GM18508 (cell line): ENCODE data around the gene ABI2.
"Not testable (repeated sequence)": the region's sequence is repeated elsewhere in the genome, so short reads cannot be mapped to it uniquely, and the experiment has no call there.

Experiments
- ATAC-seq: cut with Tn5 transposase; IDR thresholded peaks from one replicate; pipeline ENCODE4 v1.9.1; 2021; ENCODE audit warnings: moderate number of reproducible peaks; ENCODE audit not compliant: insufficient read depth, unreplicated experiment

The ABI2 gene

DNA sequence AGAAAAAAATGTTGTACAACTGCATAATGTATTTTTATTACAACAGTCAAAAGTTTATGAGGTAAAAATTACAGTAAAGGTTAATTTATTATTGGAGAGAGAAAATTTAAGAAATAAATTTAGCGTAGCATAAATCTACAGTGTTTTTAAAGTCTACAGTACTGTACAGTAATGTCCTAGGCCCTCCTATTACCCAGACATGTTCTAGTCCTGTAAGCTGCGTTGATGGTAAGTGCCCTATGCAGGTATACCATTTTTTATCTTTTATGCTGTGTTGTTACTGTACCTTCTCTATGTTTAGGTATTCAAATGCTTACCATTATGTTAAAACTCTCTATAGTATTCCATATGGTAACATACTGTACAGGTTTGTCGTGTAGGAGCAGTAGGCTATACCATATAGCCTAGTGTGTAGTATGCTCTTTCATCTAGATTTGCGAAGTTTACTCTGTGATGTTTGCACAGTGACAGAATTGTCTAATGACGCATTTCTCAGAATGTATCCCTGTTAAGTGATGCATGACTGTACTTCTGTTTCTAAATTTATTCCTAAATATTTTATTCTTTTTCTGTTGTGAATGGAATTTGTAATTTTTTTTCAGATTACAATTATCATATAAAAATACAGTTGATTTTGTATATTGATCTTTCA is 24.5 kb downstream of the ABI2 start:
- no peak for ATAC-seq

DNA sequence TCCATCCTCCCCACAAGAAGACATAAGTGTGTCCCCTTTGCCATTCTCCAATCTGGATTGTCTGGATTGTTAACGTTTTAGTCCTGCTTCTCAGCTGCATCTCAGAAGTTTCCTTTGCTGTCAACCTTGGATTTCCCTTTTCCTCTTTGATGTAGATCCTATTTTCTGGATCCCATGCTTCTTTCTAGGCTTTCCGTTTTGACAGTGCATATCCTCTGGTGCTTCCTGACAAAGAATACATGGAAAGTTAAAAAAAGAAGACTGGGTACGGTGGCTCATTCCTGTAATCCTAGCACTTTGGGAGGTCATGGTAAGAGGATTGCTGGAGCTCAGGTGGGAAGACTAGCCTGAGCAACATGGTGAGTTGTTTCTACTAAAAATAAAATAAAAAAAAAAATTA is 26.8 kb downstream of the ABI2 start:
- no peak for ATAC-seq

DNA sequence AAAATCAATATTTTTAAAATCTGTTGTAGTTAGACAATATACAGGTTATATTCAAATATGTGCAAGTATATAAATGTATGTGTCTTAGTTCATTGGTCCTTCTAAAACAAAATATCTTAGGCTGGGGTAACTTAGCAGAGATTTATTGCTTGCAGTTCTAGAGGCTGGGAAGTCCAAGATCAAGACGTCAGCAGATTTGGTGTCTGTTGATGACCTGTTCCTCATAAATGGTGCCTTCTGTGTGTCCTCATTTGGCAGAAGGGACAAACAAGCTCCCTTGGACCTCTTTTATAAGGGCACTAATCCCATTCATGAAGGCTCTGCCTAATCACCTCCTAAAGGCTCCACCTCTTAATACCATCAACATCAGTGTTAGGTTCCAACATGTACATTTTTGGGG is 31.3 kb downstream of the ABI2 start:
- ATAC-seq = no peak

DNA sequence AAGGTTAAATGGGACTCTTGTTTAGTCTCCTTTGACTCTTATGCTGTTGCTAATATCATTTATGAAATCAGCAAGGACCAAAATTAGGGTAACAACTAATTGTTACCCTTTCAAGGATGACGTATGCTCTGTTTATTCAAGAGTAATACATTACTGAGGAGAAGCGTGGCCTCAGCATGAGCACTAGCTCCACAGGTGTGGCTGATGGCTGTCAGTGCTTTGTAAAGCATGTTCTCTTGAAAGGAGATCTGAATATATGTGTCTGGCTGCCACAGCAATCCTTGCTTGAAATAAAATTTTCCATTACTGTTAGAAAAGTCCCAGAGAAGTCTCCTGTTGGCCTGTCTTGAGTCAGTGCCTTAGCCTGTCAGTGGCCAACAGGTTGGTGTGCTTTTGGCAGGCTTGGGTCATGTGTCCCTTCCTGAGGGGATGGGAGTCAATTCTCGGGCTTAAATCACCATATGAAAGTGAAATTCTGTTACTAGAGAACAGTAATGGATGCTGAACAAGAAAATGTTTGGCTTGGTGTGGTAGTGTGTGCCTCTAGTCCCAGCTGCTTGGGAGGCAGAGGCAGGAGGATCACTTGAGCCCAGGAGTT is 32.7 kb downstream of the ABI2 start:
- no peak for ATAC-seq

DNA sequence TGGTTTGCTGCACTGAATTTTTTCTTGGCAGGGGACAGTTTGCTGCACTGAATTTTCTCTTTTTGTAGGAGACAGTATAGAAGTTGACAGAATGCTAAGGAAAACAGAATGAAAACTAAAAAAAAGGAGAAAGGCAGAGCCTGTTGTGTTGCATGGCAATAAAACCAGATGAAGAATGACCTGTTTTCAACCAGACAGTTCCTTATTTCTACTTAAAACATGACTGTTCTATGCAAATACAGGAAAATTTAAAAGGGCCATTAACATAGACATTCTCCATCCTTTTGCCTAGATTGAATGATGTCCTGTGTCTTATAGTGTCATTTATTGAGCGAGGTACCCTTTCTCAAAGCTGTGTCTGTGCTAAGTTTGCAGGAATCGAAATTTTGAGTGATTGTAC is 33.3 kb downstream of the ABI2 start:
- ATAC-seq = no peak

DNA sequence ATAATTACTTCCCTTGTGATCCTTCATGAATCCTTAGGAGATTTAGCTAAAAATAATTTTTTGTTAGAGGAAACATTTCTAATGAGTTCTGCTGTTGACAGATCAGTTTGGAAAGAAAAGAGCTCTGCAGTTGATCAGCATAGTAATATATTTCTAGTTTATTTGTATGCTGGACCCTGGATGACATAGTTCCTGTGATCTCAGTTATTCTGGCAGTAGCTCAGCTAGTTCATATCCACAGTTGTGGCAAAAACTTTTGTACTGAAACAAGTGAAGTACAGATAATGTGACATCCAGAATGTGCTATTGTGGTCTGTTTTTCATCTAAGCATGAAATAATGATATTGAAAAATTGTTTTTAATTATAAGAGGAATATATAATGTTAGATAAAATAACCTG is 33.7 kb downstream of the ABI2 start:
- ATAC-seq = no peak

DNA sequence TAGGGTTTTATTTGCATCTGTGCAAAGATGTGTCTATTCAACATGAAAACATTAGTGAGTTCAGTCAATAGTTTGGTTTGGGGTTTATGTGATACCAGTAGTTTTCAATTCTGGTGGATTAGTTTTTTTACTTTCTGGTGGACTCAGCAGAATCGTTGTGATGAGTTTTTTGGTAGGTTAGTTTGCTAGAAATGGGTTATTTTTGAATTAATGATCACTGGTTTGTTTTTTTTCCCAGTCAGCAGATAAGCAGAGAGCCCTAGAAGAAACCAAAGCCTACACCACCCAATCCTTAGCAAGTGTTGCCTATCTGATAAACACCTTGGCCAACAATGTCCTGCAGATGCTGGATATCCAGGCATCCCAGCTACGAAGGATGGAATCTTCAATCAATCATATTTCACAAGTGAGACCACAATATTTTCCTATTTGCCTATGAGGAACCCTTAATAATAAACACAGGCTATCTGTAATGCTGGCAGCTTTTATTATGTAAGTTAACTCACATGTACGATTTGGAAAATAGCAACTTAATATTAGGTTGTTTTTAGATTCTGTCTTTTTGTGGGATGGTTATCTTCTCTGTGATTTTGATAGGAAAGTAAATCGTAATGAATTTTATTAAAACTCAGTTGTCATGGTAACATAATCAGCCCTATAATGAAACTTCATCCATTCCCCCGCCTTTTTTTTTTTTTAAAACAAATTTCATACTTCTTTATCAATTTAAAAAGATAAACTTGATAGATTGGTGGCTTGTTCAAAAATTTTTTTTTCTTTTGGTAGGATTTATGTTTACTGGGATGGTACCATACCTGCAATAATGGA is 38.7 kb downstream of the ABI2 start:
- no peak for ATAC-seq

DNA sequence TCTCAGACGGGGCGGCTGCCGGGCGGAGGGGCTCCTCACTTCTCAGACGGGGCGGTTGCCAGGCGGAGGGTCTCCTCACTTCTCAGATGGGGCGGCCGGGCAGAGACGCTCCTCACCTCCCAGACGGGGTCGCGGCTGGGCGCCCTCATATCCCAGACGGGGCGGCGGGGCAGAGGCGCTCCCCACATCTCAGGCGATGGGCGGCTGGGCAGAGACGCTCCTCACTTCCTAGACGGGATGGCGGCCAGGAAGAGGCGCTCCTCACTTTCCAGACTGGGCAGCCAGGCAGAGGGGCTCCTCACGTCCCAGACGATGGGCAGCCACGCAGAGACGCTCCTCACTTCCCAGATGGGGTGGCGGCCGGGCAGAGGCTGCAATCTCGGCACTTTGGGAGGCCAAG is 44.5 kb downstream of the ABI2 start:
- not testable (repeated sequence) for ATAC-seq

DNA sequence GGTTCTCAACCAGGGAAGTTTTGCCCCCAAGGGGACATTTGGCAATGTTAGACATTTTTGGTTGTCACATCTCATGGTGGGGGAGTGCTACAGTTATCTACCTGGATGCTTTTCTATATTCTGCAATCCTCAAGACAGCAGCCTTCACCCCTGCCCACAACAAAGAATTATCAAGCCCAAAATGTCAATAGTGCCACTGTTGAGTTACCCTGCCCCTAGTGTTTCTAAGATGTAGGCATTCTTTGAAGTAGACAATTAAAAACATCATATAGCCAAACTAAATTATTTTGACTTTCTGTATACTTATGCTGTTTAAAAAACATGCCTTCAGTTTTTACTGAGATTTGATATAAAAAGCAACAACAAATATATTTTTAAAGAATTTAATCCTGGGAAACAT is 48.0 kb downstream of the ABI2 start:
- ATAC-seq = no peak

DNA sequence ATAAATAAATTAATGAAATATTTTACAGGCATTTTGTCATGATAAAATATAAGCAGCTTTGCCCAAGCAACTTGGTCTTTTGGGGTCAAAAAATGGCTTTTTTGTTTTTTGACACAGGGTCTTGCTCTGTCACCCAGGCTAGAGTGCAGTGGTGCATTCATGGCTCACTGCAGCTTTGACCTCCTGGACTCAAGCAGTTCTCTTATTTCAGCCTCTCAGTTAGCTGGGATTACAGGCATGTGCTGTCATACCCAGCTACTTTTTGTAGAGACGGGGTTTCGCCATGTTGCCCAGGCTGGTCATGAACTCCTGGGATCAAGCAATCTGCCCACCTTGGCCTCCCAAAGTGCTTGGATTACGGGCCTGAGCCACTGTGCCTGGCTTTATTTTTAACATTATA is 51.0 kb downstream of the ABI2 start:
- ATAC-seq = no peak

DNA sequence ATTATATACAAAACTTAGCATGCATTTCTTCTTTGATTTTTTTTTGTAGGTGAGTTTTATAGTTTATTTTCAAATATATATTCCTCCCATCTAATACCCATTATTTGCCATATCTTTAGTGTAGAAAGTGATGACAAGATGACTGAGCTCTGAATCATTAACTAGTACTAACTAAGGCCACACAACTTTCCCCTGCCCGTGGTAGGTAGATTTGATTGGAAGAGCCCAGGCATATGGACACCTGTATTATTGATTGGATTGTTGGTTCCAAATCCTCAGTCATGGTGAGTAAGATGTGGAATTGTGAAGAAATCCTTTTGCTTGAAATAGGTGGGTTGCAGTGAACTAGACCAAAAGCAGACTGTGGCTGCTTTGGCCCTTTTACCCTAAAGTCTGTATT is 54.8 kb downstream of the ABI2 start:
- no peak for ATAC-seq

DNA sequence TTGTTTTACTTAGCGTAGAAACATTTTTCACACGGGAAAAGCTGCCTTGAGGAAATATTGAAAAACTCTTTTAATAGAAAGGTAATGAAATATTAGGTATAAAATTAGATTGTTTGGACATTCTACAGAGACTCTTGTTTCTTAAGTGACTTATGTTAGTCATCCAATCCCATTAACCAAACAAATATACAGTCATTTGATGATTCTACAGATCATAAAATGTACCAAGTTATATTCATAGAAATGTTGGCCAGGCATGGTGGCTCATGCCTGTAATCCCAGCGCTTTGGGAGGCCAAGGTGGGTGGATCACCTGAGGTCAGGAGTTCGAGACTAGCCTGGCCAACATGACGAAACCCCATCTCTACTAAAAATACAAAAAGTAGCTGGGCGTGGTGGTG is 60.0 kb downstream of the ABI2 start:
- not testable (repeated sequence) for ATAC-seq

DNA sequence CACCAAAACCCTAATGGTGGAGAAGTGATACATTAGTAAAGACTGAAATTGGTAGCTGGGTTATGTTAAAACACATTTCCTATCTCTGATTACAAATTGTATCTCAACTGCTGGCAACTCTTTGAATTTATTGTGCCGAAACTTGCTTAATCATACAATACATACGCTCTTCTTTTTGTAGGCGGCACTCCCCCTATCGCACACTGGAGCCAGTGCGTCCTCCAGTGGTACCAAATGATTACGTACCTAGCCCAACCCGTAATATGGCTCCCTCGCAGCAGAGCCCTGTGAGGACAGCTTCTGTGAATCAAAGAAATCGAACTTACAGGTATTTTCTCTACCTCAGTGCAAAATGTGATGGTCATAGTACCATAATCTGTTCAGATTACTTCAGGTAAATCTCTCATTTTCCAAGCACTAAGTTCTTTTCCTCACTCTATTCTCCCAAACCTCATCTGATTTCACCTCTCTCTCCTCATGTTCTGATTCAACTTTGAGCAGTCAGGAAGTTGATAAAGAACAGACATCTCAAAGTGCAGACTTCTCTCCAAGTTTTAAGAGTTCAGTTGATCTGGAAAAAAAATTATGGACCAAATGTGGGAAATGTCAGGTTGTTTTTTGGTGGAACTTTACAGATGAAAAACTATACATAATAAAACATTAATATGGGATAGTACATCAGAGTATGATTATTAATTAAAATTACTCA is 66.5 kb downstream of the ABI2 start:
- ATAC-seq = no peak

DNA sequence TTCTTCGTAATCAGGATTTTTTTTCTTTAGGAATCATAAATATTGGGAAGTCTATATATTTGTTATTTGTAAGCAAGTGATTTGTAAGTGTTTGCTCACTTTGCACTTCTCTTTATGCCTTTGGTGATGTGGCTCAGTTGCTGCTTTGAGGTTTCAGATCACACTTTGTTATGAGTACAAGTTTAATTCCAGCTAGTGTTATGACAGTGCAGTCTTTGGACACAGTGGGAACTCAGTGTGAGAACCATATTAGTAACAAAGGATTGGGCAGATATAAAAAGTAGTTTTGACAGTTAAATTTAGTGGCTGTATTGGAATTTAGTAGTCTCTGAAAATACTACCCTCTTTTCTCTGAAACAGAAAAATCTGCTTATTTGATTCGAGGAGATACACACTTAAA is 67.7 kb downstream of the ABI2 start:
- ATAC-seq = no peak

DNA sequence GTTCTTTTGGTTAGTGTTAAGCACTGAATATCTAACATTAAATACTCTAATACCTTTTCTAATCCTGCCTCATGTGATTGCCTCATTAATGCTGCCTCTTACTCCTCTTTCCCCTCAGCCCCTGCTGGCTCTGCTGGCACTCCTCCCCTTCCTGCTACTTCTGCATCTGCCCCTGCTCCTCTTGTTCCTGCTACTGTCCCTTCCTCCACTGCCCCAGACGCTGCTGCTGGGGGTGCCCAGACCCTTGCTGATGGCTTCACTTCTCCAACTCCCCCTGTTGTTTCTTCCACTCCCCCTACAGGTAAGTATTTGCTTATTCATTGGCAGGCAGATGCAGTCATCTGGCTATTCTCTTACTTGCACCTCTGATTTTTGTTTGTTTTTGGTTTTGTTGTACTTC is 68.5 kb downstream of the ABI2 start:
- no peak for ATAC-seq

DNA sequence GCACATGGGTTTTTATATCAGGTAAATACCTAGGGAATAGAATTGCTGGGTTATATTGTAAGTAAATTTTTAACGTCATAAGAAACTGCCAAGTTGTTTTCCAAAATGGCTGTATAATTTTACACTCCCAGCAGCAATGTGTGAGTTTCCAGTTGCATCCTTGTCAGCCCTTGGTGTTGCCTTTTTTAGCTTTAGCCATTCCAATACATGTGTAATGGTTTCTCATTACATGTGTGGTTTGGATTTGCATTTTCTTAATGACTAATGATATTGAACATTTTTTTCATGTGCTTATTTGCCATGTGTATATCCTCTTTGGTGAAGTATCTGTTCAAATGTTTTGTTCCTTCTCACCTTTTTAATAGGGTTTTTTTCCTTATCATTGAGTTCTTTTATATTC is 70.8 kb downstream of the ABI2 start:
- no peak for ATAC-seq

DNA sequence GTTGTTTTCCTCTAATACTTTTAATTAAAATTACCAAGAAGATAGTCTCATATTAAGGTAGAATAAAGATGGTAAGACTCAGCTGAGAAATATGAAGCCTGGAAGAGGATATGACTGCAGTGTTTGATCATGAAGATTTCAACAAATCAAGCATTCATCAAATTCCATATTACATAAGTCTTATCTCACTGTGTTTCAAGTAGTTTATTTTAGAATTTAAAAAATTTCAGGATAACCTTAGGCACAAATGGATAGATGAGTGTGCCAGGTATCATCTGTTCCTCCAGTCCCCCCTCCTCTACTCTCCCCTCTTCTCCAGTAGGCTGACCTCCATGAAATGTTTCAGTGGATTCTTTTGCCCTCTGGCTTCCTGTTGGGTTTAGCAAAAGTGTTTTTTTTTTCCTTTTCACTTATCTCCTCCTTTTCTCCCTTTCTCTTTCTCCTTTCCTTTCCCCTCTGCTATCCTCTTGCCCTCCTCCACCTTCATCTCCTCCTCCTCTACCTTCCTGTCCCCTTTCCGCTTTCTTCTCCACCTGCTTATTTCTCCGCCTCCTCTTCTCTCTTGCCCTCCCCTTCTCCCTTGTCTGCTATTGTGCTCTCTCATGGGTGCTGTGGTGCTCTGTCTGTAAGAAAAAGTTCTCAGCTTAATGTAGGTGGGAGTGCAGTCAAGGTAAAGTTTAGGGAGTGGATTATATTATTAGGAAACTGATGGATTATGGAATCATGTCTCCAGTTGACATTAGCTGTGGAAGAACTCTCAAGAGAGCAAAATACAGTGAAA is 72.8 kb downstream of the ABI2 start:
- ATAC-seq = no peak

DNA sequence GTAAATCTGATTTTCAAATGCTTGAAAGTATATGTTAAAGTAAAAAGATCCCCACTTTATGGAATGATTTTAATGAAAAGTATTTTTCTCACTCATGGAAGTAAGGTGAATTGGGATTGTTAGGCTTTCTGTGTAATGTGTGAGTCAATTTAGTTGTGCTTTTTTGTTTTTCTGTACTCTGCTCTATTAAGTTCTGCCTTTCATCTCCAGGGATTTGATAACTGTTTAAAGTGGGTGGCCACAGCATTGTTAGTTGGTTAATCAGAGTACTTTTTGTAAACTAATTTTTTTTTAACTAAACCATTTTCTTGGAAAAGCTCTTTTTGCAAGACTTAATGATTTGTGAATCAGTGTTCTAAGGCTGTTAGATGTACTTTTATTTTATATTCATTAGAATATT is 76.8 kb downstream of the ABI2 start:
- ATAC-seq = no peak

DNA sequence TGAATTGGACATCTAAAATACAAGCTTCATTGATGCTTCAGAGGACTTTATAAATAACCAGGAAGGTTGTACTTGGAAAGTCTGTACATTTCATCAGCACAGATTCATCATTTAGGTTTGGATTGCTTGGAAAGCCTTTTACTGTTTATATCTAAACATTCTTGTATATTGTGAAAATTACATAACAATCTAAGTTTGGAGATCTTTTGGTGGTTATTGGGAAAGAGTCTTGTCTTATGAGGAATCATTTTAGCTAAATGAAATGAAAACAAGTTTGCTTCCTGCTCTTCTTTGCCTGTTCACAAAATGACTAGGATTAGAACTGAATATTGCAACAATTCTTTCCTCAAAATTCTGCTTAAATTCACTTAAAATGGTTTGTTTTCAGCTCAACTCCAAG is 79.3 kb downstream of the ABI2 start:
- ATAC-seq = no peak

DNA sequence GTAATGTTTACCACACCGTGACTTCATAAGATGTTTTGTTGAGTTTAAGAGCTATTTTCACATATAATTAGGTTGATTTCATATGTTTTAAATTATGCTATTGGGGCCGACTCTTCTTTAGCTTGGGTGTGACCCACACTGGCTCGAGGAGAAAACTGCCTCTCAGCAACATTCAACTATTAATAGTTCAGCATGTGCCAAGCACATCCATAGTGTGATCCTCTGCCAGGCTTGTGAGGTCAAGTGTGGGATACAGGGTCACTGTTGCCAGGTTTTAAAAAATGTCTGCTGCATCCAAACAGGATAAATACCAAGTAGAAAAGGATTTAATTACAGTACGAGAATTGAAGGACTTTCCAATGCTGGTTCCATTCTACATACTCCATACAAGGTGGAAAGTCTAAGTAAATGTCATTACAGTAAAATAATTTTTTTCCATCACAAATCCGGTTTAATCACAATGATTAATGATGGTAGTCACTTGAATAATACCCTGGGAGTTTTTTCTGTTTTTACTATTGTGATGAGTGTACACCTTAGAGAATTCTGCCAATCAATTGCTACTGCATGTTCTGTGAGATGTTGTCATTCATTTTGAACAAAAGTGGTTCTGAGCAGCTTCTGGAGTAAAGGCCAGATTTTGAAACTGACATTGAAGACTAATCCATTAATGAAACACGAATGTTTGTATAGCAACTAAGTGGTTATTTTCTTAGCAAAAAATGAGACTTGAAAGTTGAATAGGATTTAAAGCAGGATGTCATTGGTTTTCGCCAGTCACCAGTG is 84.5 kb downstream of the ABI2 start:
- ATAC-seq = no peak
